G401 (cell line): ENCODE measurements around the gene HSD17B8. TPM values are rescaled to one million over a fixed set of nuclear protein-coding genes. Genes with fewer than 3 reads are reported as not detected.

Experiments used
- total RNA-seq: library from RNA; depleted of rRNA; stranded (reverse); fragments of >200 nt; shearing (Covaris generic); gene quantifications from 2 replicates; pipeline ENCODE4 v1.2.3, GENCODE V29; 2014; rRNA removed

Gene HSD17B8
- total RNA-seq, 1 experiment from 2014 or later: 13.3 TPM

Other genes starting within 250 kb of the HSD17B8 start
- 96.4 and 172 TPM in 2 replicates for gene BRD2, start 236.1 kb upstream of the HSD17B8 start, total RNA-seq
- gene HLA-DOA, start 195.1 kb upstream of the HSD17B8 start, total RNA-seq: 1.4 and 1.7 TPM in 2 replicates
- gene HLA-DPA1, start 131.0 kb upstream of the HSD17B8 start, total RNA-seq: not detected in 2 replicates
- not detected in 2 replicates for gene HLA-DPB1, start 128.7 kb upstream of the HSD17B8 start, total RNA-seq
- gene COL11A2, start 12.2 kb upstream of the HSD17B8 start, total RNA-seq: 7.0 and 10.4 TPM in 2 replicates
- 11.5 and 18.8 TPM in 2 replicates for gene RXRB, start 4.0 kb upstream of the HSD17B8 start, total RNA-seq
- gene SLC39A7, start 3.8 kb upstream of the HSD17B8 start, total RNA-seq: 102 and 108 TPM in 2 replicates
- gene RING1, start 3.8 kb downstream of the HSD17B8 start, total RNA-seq: 51.2 and 53.3 TPM in 2 replicates
- 11.3 and 27.1 TPM in 2 replicates for gene VPS52, start 67.2 kb downstream of the HSD17B8 start, total RNA-seq
- gene RPS18, start 67.4 kb downstream of the HSD17B8 start, total RNA-seq: 3,510 and 5,097 TPM in 2 replicates
- gene B3GALT4, start 72.5 kb downstream of the HSD17B8 start, total RNA-seq: 0.61 and 1.9 TPM in 2 replicates
- gene WDR46, start 84.6 kb downstream of the HSD17B8 start, total RNA-seq: 91.6 and 107 TPM in 2 replicates
- gene PFDN6, start 84.9 kb downstream of the HSD17B8 start, total RNA-seq: 131 and 154 TPM in 2 replicates
- gene RGL2, start 94.3 kb downstream of the HSD17B8 start, total RNA-seq: 58.4 and 62.4 TPM in 2 replicates
- gene TAPBP, start 109.4 kb downstream of the HSD17B8 start, total RNA-seq: 29.8 and 32.7 TPM in 2 replicates
- 12.8 and 17.1 TPM in 2 replicates for gene ZBTB22, start 113.1 kb downstream of the HSD17B8 start, total RNA-seq
- 49.3 and 66.2 TPM in 2 replicates for gene DAXX, start 118.3 kb downstream of the HSD17B8 start, total RNA-seq
- 98.5 and 123 TPM in 2 replicates for gene KIFC1, start 187.2 kb downstream of the HSD17B8 start, total RNA-seq
- gene PHF1, start 206.4 kb downstream of the HSD17B8 start, total RNA-seq: 26.0 and 38.0 TPM in 2 replicates
- gene CUTA, start 213.5 kb downstream of the HSD17B8 start, total RNA-seq: 304 and 376 TPM in 2 replicates
- 4.0 and 7.4 TPM in 2 replicates for gene SYNGAP1, start 215.4 kb downstream of the HSD17B8 start, total RNA-seq
- gene ZBTB9, start 249.9 kb downstream of the HSD17B8 start, total RNA-seq: 20.0 and 25.1 TPM in 2 replicates